Measurements from ENCODE around the gene AUTS2. TPM values are rescaled to one million over a fixed set of nuclear protein-coding genes. Genes with fewer than 3 reads are reported as not detected.

AUTS2 gene
- total and polyA plus RNA-seq, 2 experiments from 2014 or later: 32.0 to 91.0 TPM

DNA sequence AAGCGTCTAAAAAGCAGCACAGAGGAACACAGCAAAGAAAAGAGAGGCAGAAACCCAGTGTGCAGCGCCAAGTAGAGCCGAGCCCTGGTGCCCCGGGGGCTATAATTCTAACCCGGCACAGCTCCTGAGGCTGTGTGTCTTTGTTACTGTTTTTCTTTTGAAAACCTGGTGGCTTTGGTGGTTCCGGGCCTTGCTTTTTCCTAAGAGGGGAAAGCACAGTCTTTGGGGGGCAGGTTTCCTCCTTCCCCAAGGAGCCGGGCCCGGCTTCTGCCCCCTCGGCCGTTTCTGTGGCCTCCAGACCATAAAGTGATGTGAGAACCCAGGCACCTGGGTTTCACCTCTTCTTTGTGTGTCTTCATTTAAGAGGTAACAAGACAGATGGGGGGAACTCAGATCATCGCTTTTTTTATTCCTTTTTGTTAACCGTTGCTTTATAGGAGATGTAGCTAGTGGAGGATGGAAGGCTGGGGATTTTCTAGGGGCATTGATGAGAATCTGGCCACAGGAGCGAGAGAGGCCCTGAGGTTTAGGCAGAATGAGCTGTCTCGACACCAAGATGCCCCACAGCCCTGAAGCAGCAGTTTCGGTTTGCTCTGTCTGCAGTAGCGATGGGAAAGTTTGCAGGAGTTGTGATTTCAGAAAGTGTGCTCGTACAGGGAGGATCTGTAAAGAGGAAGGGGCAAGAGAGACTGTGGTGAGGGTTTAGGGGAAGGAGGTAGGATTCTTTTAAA, 1165.9 kb downstream of the AUTS2 start (continued):
- TF ChIP-seq, protein P1, sequence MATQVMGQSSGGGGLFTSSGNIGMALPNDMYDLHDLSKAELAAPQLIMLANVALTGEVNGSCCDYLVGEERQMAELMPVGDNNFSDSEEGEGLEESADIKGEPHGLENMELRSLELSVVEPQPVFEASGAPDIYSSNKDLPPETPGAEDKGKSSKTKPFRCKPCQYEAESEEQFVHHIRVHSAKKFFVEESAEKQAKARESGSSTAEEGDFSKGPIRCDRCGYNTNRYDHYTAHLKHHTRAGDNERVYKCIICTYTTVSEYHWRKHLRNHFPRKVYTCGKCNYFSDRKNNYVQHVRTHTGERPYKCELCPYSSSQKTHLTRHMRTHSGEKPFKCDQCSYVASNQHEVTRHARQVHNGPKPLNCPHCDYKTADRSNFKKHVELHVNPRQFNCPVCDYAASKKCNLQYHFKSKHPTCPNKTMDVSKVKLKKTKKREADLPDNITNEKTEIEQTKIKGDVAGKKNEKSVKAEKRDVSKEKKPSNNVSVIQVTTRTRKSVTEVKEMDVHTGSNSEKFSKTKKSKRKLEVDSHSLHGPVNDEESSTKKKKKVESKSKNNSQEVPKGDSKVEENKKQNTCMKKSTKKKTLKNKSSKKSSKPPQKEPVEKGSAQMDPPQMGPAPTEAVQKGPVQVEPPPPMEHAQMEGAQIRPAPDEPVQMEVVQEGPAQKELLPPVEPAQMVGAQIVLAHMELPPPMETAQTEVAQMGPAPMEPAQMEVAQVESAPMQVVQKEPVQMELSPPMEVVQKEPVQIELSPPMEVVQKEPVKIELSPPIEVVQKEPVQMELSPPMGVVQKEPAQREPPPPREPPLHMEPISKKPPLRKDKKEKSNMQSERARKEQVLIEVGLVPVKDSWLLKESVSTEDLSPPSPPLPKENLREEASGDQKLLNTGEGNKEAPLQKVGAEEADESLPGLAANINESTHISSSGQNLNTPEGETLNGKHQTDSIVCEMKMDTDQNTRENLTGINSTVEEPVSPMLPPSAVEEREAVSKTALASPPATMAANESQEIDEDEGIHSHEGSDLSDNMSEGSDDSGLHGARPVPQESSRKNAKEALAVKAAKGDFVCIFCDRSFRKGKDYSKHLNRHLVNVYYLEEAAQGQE (IDR thresholded peaks at IDR 0.05; ENCODE audit: unreplicated experiment): no peak
- TF ChIP-seq EZH2phosphoT487 (IDR thresholded peaks at IDR 0.05; ENCODE audit: unreplicated experiment) (no peak), JUNB (IDR thresholded peaks at IDR 0.05; ENCODE audit: unreplicated experiment) (no peak), ZNF114 (CRISPR knock-in tag; IDR thresholded peaks at IDR 0.05) (no peak), CREB1 (CRISPR knock-in tag; IDR thresholded peaks at IDR 0.05; ENCODE audit: low read depth) (no peak), NANOG (IDR thresholded peaks at IDR 0.05; ENCODE audit: borderline replicate concordance) (no peak), EZH2 (IDR thresholded peaks at IDR 0.05; ENCODE audit: low read depth, unreplicated experiment) (no peak)
- TF ChIP-seq, protein P2, sequence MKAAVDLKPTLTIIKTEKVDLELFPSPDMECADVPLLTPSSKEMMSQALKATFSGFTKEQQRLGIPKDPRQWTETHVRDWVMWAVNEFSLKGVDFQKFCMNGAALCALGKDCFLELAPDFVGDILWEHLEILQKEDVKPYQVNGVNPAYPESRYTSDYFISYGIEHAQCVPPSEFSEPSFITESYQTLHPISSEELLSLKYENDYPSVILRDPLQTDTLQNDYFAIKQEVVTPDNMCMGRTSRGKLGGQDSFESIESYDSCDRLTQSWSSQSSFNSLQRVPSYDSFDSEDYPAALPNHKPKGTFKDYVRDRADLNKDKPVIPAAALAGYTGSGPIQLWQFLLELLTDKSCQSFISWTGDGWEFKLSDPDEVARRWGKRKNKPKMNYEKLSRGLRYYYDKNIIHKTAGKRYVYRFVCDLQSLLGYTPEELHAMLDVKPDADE (IDR thresholded peaks at IDR 0.05): no peak
- TF ChIP-seq, protein P3, sequence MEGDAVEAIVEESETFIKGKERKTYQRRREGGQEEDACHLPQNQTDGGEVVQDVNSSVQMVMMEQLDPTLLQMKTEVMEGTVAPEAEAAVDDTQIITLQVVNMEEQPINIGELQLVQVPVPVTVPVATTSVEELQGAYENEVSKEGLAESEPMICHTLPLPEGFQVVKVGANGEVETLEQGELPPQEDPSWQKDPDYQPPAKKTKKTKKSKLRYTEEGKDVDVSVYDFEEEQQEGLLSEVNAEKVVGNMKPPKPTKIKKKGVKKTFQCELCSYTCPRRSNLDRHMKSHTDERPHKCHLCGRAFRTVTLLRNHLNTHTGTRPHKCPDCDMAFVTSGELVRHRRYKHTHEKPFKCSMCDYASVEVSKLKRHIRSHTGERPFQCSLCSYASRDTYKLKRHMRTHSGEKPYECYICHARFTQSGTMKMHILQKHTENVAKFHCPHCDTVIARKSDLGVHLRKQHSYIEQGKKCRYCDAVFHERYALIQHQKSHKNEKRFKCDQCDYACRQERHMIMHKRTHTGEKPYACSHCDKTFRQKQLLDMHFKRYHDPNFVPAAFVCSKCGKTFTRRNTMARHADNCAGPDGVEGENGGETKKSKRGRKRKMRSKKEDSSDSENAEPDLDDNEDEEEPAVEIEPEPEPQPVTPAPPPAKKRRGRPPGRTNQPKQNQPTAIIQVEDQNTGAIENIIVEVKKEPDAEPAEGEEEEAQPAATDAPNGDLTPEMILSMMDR (conservative IDR thresholded peaks at IDR 0.05; ENCODE audit: low read depth in 2 of 2): no peak

DNA sequence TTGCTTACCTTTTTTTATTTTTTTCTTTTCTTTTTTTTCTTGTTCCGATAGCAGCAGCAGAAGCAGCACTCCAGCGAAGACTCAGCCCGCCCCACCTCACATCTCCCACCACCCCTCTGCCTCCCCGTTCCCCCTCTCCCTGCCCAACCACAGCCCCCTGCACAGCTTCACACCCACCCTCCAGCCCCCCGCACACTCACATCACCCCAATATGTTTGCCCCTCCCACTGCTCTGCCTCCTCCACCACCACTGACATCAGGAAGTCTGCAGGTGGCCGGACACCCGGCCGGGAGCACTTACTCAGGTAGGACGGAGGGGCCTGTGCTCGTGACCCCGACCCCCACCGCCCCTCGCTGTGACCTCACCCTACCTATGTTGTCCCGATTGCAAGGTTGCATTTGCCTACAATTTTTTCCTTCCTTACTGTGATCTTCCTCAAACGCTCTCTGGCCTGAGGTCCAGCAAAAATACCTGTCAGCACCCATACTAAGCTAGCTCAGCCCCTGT, 1166.5 kb downstream of the AUTS2 start:
- H3K27ac Mint-ChIP-seq: peak overlapping the region; percentile 46
- H4K20me1 ChIP-seq (replicated peaks; ENCODE audit: insufficient read depth): peaks cover 23% of the 10 kb centered on the region
- peaks cover 2% of the 10 kb centered on the region for H3K27me3 Mint-ChIP-seq (ENCODE audit: insufficient read depth, low read depth, poor library complexity)
- H3K36me3 ChIP-seq (ENCODE audit: insufficient read depth): peaks cover 19% of the 10 kb centered on the region
- ATAC-seq (no peak), DNase-seq (ENCODE audit: low spot score) (no peak)
- no peak overlapping the region for H3K4me2 ChIP-seq
- no peaks in the 10 kb centered on the region for H3F3A ChIP-seq (replicated peaks; ENCODE audit: low read depth)
- H3K9me2 ChIP-seq (ENCODE audit: insufficient read depth): no peaks in the 10 kb centered on the region
- H3K27me3 ChIP-seq (ENCODE audit: insufficient read depth): no peaks in the 10 kb centered on the region
- H3K4me3 ChIP-seq: no peak overlapping the region
- peaks cover 48% of the 10 kb centered on the region for H3K79me2 ChIP-seq (replicated peaks; ENCODE audit: insufficient read depth)
- peaks cover 49% of the 10 kb centered on the region for H3K36me3 Mint-ChIP-seq (ENCODE audit: low read depth)
- no peak overlapping the region for H3K4me3 Mint-ChIP-seq
- H3K4me1 Mint-ChIP-seq: peaks cover 30% of the 10 kb centered on the region
- peaks cover 10% of the 10 kb centered on the region; the same call in 1 of the 2 replicates for H3K4me1 ChIP-seq (ENCODE audit: insufficient read depth)
- no peaks in the 10 kb centered on the region for H3K9me3 Mint-ChIP-seq
- H3K27ac ChIP-seq (ENCODE audit: low read depth): peak overlapping the region; percentile 64; the same call in 1 of the 2 replicates
- H2AFZ ChIP-seq: no peak overlapping the region
- TF ChIP-seq ZNF331 (CRISPR knock-in tag; IDR thresholded peaks at IDR 0.05; ENCODE audit: low read depth): no peak
- TF ChIP-seq EZH2 (IDR thresholded peaks at IDR 0.05; ENCODE audit: low read depth, unreplicated experiment): no peak
- no peak for TF ChIP-seq STAT1 (IDR thresholded peaks at IDR 0.05; ENCODE audit: unreplicated experiment)
- TF ChIP-seq, protein P2 (IDR thresholded peaks at IDR 0.05): no peak
- no peak for TF ChIP-seq ZNF114 (CRISPR knock-in tag; IDR thresholded peaks at IDR 0.05)
- TF ChIP-seq NANOG (IDR thresholded peaks at IDR 0.05; ENCODE audit: borderline replicate concordance): no peak

All from GM23338 (cell line).